Hematopoietic multipotent progenitor cell treated with erythropoietin and hydrocortisone succinate and interleukin-3 and kit ligand, for 15 days (in vitro differentiated cells): ENCODE results near the gene ATP2A3.
"Not testable (repeated sequence)": the region's sequence is repeated elsewhere in the genome, so short reads cannot be mapped to it uniquely, and the experiment has no call there.

Source experiments
- DNase-seq: peaks from one replicate; pipeline ENCODE4 v3.0.0-alpha.2; 2015; ENCODE audit warnings: low spot score

ATP2A3 gene

GRCh38 chr17:3991699-3992098 is 27.5 kb upstream of the ATP2A3 start:
- DNase-seq = not testable (repeated sequence)

- DNase-seq = no peak
Observed at GRCh38 chr17:3990386-3991127, 26.3 kb upstream of the ATP2A3 start.

- no peak for DNase-seq
Observed at GRCh38 chr17:3989041-3989886, 25.0 kb upstream of the ATP2A3 start.

GRCh38 chr17:3988297-3989040 is 24.2 kb upstream of the ATP2A3 start:
- DNase-seq = no peak

- DNase-seq = no peak
Observed at GRCh38 chr17:3986939-3987335, 22.7 kb upstream of the ATP2A3 start.

GRCh38 chr17:3986270-3986938 is 22.2 kb upstream of the ATP2A3 start:
- no peak for DNase-seq

GRCh38 chr17:3985846-3986245 is 21.6 kb upstream of the ATP2A3 start:
- no peak for DNase-seq

- DNase-seq = no peak
Observed at GRCh38 chr17:3983606-3984484, 19.6 kb upstream of the ATP2A3 start.

- no peak for DNase-seq
Observed at GRCh38 chr17:3982541-3983017, 18.3 kb upstream of the ATP2A3 start.

- no peak for DNase-seq
Observed at GRCh38 chr17:3982113-3982512, 17.9 kb upstream of the ATP2A3 start.

- DNase-seq = no peak
Observed at GRCh38 chr17:3981455-3981854, 17.2 kb upstream of the ATP2A3 start.

GRCh38 chr17:3980381-3981014 is 16.3 kb upstream of the ATP2A3 start:
- no peak for DNase-seq

GRCh38 chr17:3979290-3979611 is 15.0 kb upstream of the ATP2A3 start:
- no peak for DNase-seq

- no peak for DNase-seq
Observed at GRCh38 chr17:3978421-3979289, 14.4 kb upstream of the ATP2A3 start.

- DNase-seq = no peak
Observed at GRCh38 chr17:3977387-3977786, 13.2 kb upstream of the ATP2A3 start.

GRCh38 chr17:3976675-3977171 is 12.5 kb upstream of the ATP2A3 start:
- DNase-seq = no peak

GRCh38 chr17:3974980-3975379 is 10.7 kb upstream of the ATP2A3 start:
- DNase-seq = no peak

GRCh38 chr17:3974138-3974687 is 10.0 kb upstream of the ATP2A3 start:
- DNase-seq = no peak

GRCh38 chr17:3973495-3974137 is 9.4 kb upstream of the ATP2A3 start:
- DNase-seq = no peak
